HG03103 (cell line): ENCODE measurements around the gene F11R.
"Not testable (repeated sequence)": the region's sequence is repeated elsewhere in the genome, so short reads cannot be mapped to it uniquely, and the experiment has no call there.

Experiments used
- ATAC-seq: cut with Tn5 transposase; IDR thresholded peaks from one replicate; pipeline ENCODE4 v1.9.1; 2021; ENCODE audit warnings: low read depth; ENCODE audit not compliant: unreplicated experiment

F11R gene

GRCh38 chr1:161020509-161021164 lies at the start of gene F11R:
TSS of gene F11R (minus strand) at chr1:161021152. CDS start at chr1:161021073, 79 bp downstream.
- peak; percentile 30 for ATAC-seq

- ATAC-seq: peak; percentile 68
These were observed 48.8 kb upstream of the F11R start, which contains the start of gene ARHGAP30 for GRCh38 chr1:161069731-161070270. TSS of gene ARHGAP30 (minus strand) at chr1:161069891. CDS start at chr1:161069624, 267 bp downstream.

GRCh38 chr1:161069241-161069640 lies 48.3 kb upstream of the F11R start:
- ATAC-seq: no peak

DNA sequence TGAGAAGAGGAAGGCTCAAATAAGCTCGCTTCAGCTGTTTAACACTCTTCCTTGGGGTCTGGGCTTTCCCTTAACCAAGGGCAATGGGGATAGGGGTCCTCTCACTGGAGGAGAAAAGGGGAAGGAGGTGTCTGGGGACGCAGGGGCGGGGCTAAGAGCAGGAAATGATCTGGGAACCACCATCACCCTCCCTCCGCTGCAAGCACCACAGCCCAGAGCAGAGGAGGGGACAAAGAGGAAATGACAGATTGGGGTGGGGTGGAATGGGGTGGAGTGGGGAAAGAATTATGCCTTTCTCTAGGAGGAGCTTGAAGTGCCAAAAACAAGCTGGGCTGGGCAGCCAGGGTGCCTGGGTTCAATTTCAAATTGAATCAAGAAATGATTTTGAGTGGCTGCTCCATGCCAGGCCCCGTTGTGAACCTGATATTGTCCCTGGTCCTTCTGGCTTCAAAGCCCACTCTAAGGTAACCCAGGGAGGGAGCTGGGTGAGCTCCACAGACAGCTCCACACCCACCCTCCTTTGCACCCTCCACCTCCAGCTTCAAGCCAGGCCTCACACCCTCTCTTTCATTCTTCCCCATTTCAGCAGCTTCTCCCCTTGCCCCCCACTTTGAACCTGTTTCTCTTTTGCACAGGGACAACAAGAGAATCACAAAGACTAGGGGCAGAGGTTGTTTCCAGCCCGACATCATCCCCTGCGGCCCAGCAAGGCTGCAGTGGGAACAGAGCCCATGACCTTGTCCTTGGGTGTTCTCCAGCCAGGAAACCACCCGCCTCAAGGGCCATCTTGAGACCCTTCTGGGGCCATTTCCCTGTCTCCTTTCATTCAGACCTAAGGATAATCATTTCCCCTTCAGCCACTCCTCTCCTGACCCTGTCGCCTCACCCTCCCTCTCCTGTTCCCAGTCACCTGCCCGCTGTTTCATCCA lies 47.6 kb upstream of the F11R start:
- ATAC-seq: peak; percentile 46

GRCh38 chr1:161066694-161067093 lies 45.7 kb upstream of the F11R start:
- ATAC-seq: no peak

DNA sequence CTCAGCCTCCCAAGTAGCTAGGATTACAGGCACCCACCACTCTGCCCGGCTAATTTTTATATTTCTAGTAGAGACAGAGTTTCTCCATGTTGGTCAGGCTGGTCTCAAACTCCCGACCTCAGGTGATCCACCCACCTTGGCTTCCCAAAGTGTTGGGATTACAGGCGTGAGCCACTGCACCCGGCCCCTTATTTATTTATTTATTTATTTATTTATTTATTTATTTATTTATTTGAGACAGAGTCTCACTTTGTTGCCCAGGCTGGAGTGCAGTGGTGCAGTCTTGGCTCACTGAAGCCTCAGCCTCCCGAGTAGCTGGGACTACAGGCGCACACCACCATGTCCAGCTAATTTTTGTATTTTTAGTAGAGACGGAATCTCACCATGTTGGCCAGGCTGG lies 44.7 kb upstream of the F11R start:
- ATAC-seq: not testable (repeated sequence)

- not testable (repeated sequence) for ATAC-seq
These were observed 43.0 kb upstream of the F11R start for GRCh38 chr1:161063936-161064335.

- no peak for ATAC-seq
These were observed 40.5 kb upstream of the F11R start for GRCh38 chr1:161061419-161061818.

DNA sequence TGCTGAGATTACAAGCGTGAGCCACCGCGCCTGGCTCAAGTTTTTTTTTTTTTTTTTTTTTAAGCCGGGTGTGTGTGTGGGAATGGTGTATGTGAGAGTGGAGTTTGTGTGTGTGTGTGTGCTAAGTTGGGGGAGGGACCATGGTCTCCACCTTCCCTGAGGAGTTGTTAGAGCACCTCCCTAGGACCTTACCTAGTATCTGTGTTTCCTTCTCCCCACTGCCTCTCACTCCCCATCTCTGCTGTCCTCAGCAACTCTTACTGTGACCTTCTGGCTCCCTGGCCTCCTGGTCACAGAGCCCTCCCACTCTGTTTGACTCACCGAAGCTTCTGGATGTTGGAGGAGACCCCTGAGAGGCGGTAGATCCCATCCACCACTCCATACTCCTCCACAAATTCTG lies 38.3 kb upstream of the F11R start:
- no peak for ATAC-seq

GRCh38 chr1:161054805-161055204 lies 33.9 kb upstream of the F11R start:
- no peak for ATAC-seq

DNA sequence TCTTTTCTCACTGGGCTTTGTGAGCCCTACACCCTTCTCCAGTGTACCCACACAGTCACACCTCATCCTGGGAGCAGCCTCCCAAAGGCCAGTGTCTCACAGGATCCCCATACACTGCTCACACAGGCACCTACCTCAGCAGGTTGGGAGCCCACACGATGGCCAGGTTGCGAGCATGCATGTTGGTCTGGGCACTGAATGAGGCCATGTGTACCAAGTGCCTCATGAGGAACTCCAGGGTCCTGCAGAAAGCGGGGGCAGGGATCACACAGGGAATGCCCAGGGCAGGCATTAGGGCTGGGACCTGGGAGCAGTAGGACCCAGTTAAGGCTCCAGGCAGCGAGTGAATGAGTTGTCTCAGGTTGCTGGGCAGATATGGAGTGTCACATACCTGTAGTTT lies 33.3 kb upstream of the F11R start:
- ATAC-seq: no peak

DNA sequence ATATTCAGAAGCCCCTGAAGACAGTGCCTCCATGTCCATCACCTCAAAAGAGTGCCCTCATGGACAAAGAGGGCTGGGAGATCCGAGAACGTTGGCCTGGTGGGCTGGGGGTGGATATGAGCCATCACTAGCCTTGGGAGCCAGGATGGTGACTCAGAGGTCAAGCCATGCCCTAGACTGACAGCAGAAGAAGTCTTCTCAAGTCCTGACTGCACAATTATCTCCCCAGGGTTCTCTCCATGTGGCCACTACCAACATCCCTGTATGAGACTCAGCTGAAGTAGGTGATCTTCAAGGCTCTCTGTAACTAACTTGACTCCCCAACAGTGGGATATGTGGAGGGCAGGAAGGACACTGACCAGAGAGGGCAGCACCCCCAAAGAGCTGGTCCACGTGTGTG lies 31.9 kb upstream of the F11R start:
- ATAC-seq: no peak

- no peak for ATAC-seq
These were observed 30.3 kb upstream of the F11R start for GRCh38 chr1:161051219-161051618.

- ATAC-seq: no peak
These were observed 28.2 kb upstream of the F11R start for GRCh38 chr1:161048949-161049722.

GRCh38 chr1:161047436-161048420 lies 26.8 kb upstream of the F11R start:
- no peak for ATAC-seq

GRCh38 chr1:161046605-161047228 lies 25.8 kb upstream of the F11R start:
- ATAC-seq: peak; percentile 38

DNA sequence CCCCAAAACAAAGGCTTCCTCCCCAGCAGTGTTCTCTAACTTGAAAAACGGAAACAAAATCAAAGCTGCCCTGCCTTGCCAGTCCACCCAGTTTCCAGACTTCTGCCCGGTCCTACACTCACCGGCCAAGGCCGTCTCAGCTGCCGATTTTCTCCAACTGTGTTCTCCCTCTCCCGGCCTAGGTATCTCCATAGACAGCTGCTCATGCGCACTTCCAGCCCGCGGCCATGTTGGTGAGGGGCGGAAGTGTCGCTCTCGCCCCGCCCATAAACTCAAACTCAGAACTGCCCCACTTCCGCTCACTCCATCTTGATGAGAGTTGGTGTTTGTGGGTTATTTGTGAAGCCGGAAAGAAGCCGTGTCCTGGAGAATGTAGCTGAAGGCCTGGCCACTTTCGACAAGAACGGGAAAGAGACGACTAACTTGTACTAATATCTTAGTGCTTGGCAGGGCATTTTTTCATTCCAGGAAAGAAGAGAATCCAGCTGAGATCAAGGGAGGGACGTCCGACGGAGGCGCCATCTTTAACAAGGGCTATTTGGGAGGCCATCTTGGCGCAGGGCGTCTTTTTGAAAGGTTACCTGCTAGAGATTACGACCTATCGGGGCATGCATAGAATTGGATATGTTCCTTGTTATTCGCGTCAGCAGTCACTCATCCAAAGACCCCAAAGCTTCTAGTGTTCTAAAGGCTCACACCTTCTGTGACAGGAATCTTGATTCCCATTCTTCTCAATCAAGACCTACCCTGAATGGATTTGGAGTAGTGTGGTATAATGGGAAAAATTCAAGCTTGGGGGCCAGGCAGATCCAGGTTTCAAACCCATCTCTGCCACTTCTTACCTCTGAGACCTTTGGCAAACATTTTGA lies 25.0 kb upstream of the F11R start, which contains the start of gene USF1:
Gene USF1 (minus strand): TSS at position 242 of the 869 bp plus-strand sequence. CDS start 2,702 bp downstream, outside the sequence.
- ATAC-seq: peak; percentile 55
